Activated CD4-positive, alpha-beta T cell treated with anti-CD3 and anti-CD28 coated beads, Interleukin-2, amount 10 ng/mL, durations not matched to agents 24 days and 14 days (primary cell): Measurements from ENCODE around the gene PSPC1. TPM values are rescaled to one million over a fixed set of nuclear protein-coding genes. Genes with fewer than 3 reads are reported as not detected.
"Not testable (repeated sequence)": the region's sequence is repeated elsewhere in the genome, so short reads cannot be mapped to it uniquely, and the experiment has no call there.

Source experiments
- DNase-seq: peaks from one replicate; pipeline ENCODE4 v3.0.0; 2022
- H3K27ac Mint-ChIP-seq: one replicate; pipeline ENCODE4 v1.8.0; 2022; ENCODE audit warnings: mild to moderate bottlenecking, mixed read lengths
- H3K27me3 Mint-ChIP-seq: one replicate; pipeline ENCODE4 v1.8.0; 2022; ENCODE audit warnings: mixed read lengths
- H3K36me3 Mint-ChIP-seq: one replicate; pipeline ENCODE4 v1.8.0; 2022; ENCODE audit warnings: low read depth, mild to moderate bottlenecking, mixed read lengths
- H3K4me1 Mint-ChIP-seq: one replicate; pipeline ENCODE4 v1.8.0; 2021; ENCODE audit warnings: mixed read lengths
- H3K4me3 Mint-ChIP-seq: one replicate; pipeline ENCODE4 v1.8.0; 2022; ENCODE audit warnings: mild to moderate bottlenecking, moderate library complexity, mixed read lengths
- H3K9me3 Mint-ChIP-seq: one replicate; pipeline ENCODE4 v1.8.0; 2021; ENCODE audit warnings: mixed read lengths
- intact Hi-C: fragments of 100-400 bp; cut with micrococcal nuclease; formaldehyde crosslinking; loops from one replicate; pipeline ENCODE4 v1.15.1; 2023
- total RNA-seq: library from RNA; stranded (reverse); gene quantifications from 2 replicates; pipeline ENCODE4 v1.2.3, GENCODE V29; 2022

Gene PSPC1
- total RNA-seq, 1 donor from 2014 or later, result 71.8 TPM

DNA sequence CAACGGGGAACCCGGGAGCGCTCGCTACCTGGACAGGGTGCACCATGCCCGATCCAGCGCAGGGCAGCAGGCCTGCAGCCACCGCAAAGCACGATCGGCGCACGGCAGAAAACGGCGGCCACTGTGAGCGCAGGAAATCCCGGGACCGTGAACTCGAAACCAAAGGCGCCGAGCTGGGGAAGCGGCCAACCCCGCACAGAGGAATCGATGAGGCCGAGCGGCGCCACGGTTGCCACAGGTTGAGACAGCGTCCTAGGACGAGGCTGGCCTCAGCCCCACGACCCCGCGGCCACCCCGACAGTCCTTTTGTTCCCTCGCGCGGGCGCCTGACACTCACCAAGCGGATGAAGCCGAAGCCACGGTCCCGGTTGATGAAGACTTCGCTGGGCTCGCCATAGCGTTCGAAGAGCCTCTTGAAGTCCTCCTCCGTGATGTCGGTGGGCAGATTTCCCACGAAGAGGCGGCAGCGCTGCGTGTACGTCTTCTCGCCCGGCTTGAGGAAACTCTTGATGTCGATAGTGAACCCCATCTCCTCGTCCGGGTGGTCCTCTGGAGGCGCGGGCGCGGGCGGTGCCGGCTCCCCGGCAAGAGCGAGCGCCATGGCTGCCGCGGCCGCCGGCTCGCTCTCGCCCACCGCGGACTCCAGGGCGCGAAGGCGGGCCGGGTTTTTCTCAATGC, 557 bp downstream of the PSPC1 start:
- DNase-seq, result peak; percentile 91
- Mint-ChIP-seq H3K36me3 (peaks cover 12% of the 10 kb centered on the region), H3K9me3 (peaks cover 4% of the 10 kb centered on the region), H3K27ac (peak overlapping the region; percentile 99), H3K27me3 (peaks cover 2% of the 10 kb centered on the region), H3K4me1 (peaks cover 6% of the 10 kb centered on the region), H3K4me3 (peak overlapping the region; percentile 96)
- intact Hi-C loops, result loop anchor here (1.0 to 10.0 kb wide), 4 partner anchors 81 to 1123 kb away; partner anchors contain the start of genes MPHOSPH8, XPO4 and ZMYM5

DNA sequence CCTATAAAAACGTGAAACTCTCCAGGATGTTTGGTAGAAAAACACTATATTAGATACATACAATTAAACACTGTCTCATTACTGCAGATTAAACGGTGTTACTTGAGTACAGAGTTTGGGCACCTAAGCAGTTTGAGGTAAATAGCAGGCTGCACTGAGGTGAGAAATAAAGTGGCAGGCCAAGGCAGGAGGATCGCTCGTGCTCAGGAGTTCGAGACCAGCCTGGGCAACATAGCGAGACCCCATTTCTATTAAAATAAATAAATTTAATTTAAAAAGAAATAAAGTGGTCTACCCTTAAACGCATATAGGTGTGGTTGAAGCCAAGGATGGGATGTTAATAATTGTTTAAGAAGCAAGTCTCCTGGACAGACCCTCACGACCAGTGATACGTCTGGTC, 1.2 kb downstream of the PSPC1 start:
- H3K4me1 Mint-ChIP-seq, result peaks cover 6% of the 10 kb centered on the region
- H3K36me3 Mint-ChIP-seq, result peaks cover 12% of the 10 kb centered on the region
- intact Hi-C loops, result loop anchor here (10.0 kb wide), 1 partner anchor 1123 kb away; the partner anchor contains the start of gene XPO4
- H3K27ac Mint-ChIP-seq, result peak overlapping the region; percentile 99
- peak; percentile 61 for DNase-seq
- H3K4me3 Mint-ChIP-seq, result peak overlapping the region; percentile 96
- peaks cover 4% of the 10 kb centered on the region for H3K9me3 Mint-ChIP-seq
- peaks cover 2% of the 10 kb centered on the region for H3K27me3 Mint-ChIP-seq

DNA sequence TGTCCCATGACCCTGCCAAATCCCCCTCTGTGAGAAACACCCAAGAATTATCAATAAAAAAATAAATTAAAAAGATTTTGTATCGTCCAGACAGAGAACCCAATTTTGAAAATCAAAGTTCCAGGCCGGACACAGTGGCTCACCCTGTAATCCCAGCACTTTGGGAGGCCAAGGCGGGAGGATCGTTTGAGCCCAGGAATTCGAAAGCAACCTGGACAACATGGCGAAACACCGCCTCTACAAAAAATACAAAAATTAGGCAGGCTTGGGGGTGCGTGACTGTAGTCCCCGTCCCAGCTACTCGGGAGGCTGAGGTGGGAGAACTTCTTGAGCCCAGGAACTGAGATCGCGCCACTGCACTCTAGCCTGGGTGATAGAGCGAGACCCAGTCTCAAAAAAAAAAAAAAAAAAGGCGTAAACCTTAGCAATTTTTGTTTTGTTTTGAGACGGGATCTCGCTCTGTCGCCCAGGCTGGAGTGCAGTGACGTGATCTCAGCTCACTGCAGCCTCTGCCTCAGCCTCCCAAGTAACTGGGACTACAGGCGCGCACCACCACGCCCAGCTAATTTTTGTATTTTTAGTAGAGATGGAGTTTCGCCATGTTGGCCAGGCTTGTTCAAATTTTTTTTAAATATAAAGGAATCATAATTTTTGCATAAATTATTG, 1.9 kb downstream of the PSPC1 start:
- intact Hi-C loops, result loop anchor here (10.0 kb wide), 1 partner anchor 1124 kb away; the partner anchor contains the start of gene XPO4
- H3K4me1 Mint-ChIP-seq, H3K27ac Mint-ChIP-seq: not testable (repeated sequence)

DNA sequence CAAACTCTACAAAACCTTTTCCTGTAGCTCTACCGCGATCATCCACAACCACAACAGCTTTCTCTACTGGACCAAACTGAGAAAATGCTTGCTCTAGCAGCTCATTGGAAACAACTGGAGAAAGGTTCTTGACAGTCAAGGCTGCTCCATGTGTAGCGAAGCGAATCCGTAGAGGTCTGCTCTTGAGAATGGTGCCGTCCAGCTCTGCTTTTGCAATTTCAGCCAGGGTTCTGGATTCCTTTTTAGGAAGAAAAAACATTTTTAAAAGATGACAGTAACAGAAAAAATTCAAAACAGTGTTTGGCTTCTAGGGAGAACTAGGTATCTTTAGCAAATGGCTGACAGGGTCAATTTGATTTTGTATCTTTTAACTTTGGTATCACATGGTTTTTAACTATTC, 10.4 kb downstream of the PSPC1 start:
- H3K4me1 Mint-ChIP-seq, result peaks cover 29% of the 10 kb centered on the region
- no peaks in the 10 kb centered on the region for H3K9me3 Mint-ChIP-seq
- peaks cover 45% of the 10 kb centered on the region for H3K36me3 Mint-ChIP-seq
- H3K27ac Mint-ChIP-seq, result no peak overlapping the region
- H3K27me3 Mint-ChIP-seq, result no peaks in the 10 kb centered on the region
- no peak overlapping the region for H3K4me3 Mint-ChIP-seq
- intact Hi-C loops, result no loop called here
- no peak for DNase-seq

More for the DNA sequence above, 1.9 kb downstream of the PSPC1 start:
- Mint-ChIP-seq H3K4me3 (peak overlapping the region; percentile 96), H3K36me3 (peaks cover 15% of the 10 kb centered on the region)
- H3K9me3 Mint-ChIP-seq, H3K27me3 Mint-ChIP-seq: not testable (repeated sequence)
- DNase-seq, result peak; percentile 59

DNA sequence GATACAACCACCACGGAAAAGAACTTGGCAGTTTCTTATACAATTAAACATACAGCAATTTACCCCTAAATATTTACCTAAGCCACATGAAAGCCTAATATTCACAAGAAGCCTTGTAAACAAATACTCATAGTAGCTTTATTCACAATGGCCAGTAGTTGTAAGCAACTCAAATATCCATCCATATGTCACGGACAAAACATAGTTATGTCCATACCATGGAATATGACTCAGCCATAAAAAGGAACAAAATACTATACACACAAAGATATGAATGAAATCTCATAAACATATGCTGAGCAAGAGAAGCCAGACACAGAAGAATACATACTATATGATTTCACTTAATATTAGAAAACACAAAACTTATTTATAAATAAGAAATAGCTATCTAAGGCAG, 12.9 kb downstream of the PSPC1 start:
- H3K36me3 Mint-ChIP-seq, result peaks cover 47% of the 10 kb centered on the region
- H3K27ac Mint-ChIP-seq, result no peak overlapping the region

DNA sequence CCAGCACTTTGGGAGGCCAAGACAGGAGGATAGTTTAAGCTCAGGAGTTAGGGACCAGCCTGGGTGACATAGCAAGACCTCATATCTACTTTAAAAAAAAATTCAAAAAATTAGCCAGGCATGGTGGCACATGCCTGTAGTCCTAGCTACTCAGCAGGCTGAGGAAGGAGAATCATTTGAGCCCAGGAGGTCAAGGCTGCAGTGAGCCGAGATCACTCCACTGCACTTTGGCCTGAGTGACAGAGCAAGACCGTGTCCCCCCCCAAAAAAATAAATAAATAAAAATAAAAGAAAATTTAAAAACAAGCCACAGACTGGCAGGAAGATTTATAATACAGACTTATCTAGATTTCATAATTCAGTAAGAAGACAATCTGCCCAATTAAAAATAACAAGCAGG, 14.8 kb downstream of the PSPC1 start:
- H3K4me1 Mint-ChIP-seq, result peaks cover 28% of the 10 kb centered on the region
- peaks cover 50% of the 10 kb centered on the region for H3K36me3 Mint-ChIP-seq
- H3K27ac Mint-ChIP-seq, result no peak overlapping the region
- H3K4me3 Mint-ChIP-seq, result no peak overlapping the region
- no peak for DNase-seq
- H3K9me3 Mint-ChIP-seq, result no peaks in the 10 kb centered on the region
- intact Hi-C loops, result no loop called here
- no peaks in the 10 kb centered on the region for H3K27me3 Mint-ChIP-seq

More for the DNA sequence above, 12.9 kb downstream of the PSPC1 start:
- intact Hi-C loops, result no loop called here
- Mint-ChIP-seq H3K4me1 (peaks cover 24% of the 10 kb centered on the region), H3K27me3 (no peaks in the 10 kb centered on the region), H3K9me3 (no peaks in the 10 kb centered on the region), H3K4me3 (no peak overlapping the region)
- no peak for DNase-seq

DNA sequence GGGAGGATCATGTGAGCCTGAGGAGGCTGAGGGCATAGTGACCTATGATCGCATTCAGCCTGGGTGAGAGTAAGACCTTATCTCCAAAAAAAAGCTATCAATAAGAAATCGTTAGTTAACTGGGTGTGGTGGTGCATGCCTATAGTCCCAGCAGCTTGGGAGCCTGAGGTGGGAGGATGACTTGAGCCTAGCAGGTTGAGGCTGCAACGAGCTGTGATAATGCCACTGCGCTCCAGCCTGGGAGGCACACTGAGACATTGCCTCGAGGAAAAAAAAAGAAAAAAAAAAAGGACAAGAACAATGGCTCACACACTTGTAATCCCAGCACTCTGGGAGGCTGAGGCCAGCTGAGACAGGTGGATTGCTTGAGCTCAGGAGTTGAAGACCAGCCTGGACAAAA, 16.2 kb downstream of the PSPC1 start:
- H3K4me1 Mint-ChIP-seq, result peaks cover 35% of the 10 kb centered on the region
- intact Hi-C loops, result no loop called here

DNA sequence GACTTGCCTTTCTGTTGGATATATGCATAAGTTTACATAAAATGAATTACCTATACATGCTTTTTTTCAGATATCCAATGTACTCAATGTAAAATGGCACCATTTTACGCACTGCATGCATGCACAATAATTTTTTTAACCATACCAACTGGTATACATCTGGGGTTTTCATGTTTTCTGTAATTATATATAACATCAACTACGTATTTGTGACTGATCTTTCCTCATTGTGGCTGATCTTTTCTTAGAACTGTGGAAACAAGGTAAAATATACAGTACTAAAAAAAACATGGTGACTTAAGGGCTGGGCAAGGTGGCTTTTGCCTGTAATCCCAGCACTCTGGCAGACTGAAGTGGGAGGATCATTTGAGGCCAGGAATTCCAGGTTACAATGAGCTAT, 18.5 kb downstream of the PSPC1 start:
- H3K4me1 Mint-ChIP-seq, result peaks cover 37% of the 10 kb centered on the region
- H3K36me3 Mint-ChIP-seq, result peaks cover 54% of the 10 kb centered on the region
- no peak for DNase-seq
- intact Hi-C loops, result no loop called here
- no peaks in the 10 kb centered on the region for H3K9me3 Mint-ChIP-seq
- H3K27me3 Mint-ChIP-seq, result no peaks in the 10 kb centered on the region
- no peak overlapping the region for H3K4me3 Mint-ChIP-seq
- H3K27ac Mint-ChIP-seq, result peak overlapping the region; percentile 37

More for the DNA sequence above, 16.2 kb downstream of the PSPC1 start:
- no peaks in the 10 kb centered on the region for H3K9me3 Mint-ChIP-seq
- no peak overlapping the region for H3K4me3 Mint-ChIP-seq
- DNase-seq, result no peak
- peaks cover 50% of the 10 kb centered on the region for H3K36me3 Mint-ChIP-seq
- H3K27me3 Mint-ChIP-seq, result no peaks in the 10 kb centered on the region
- no peak overlapping the region for H3K27ac Mint-ChIP-seq

DNA sequence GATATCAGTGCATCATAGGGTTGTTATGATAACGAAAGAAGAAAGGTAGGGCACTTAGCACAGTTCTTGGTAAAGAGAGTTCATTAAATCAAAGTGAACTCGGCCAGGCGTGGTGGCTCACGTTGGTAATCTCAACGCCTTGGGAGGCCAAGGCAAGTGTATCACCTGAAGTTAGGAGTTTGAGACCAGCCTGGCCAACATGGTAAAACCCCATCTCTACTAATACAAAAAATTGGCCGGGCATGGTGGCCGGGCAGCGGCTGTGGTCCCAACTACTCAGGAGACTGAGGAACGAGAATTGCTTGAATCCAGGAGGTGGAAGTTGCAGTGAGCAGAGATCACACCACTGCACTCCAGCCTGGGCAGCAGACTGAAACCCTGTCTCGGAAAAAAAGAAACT, 19.1 kb downstream of the PSPC1 start:
- H3K4me3 Mint-ChIP-seq, result peak overlapping the region; percentile 23
- intact Hi-C loops, result no loop called here
- no peak for DNase-seq
- H3K27me3 Mint-ChIP-seq, result no peaks in the 10 kb centered on the region
- peak overlapping the region; percentile 54 for H3K27ac Mint-ChIP-seq
- H3K4me1 Mint-ChIP-seq, result peaks cover 38% of the 10 kb centered on the region
- H3K36me3 Mint-ChIP-seq, result peaks cover 57% of the 10 kb centered on the region
- no peaks in the 10 kb centered on the region for H3K9me3 Mint-ChIP-seq

DNA sequence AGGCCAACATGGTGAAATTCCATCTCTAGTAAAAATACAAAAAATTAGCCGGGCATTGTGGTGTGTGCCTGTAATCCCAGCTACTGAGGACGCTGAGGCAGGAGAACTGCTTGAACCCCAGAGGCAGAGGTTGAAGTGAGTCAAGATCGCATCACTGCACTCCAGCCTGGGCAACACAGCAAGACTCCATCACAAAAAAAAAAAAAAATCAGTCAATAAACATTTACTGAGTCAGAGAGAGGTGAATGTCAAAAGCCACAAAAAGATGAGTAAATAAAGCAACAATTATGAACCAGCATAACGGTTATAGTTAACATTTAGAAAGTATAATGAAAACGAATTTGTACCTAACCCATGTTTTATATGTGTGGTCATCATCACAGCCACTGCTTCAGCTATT, 23.1 kb downstream of the PSPC1 start:
- intact Hi-C loops, result no loop called here
- Mint-ChIP-seq H3K4me1 (peaks cover 32% of the 10 kb centered on the region), H3K9me3 (no peaks in the 10 kb centered on the region), H3K27ac (no peak overlapping the region), H3K27me3 (no peaks in the 10 kb centered on the region), H3K36me3 (peaks cover 61% of the 10 kb centered on the region), H3K4me3 (no peak overlapping the region)
- no peak for DNase-seq

DNA sequence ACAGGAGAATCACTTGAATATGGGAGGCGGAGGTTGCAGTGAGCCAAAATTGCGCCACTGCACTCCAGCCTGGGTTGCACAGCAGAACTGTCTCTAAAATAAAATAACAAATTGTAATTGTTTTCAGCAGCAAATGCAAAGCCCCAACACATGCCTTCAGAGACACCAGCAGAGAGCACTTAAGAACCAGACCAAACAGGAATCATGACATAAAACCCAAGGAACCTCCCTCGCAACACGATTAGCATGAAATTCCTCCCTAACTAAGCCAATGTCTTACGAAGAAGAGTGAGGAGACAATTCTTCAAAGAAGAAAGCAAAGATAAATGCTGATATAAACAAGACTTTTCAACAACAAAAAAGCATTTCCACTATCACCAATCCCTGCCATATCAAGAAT, 40.1 kb downstream of the PSPC1 start:
- no peak overlapping the region for H3K4me3 Mint-ChIP-seq
- H3K9me3 Mint-ChIP-seq, result no peaks in the 10 kb centered on the region
- DNase-seq, result no peak
- peaks cover 7% of the 10 kb centered on the region for H3K4me1 Mint-ChIP-seq
- H3K36me3 Mint-ChIP-seq, result peaks cover 36% of the 10 kb centered on the region
- no peaks in the 10 kb centered on the region for H3K27me3 Mint-ChIP-seq
- intact Hi-C loops, result no loop called here
- no peak overlapping the region for H3K27ac Mint-ChIP-seq

DNA sequence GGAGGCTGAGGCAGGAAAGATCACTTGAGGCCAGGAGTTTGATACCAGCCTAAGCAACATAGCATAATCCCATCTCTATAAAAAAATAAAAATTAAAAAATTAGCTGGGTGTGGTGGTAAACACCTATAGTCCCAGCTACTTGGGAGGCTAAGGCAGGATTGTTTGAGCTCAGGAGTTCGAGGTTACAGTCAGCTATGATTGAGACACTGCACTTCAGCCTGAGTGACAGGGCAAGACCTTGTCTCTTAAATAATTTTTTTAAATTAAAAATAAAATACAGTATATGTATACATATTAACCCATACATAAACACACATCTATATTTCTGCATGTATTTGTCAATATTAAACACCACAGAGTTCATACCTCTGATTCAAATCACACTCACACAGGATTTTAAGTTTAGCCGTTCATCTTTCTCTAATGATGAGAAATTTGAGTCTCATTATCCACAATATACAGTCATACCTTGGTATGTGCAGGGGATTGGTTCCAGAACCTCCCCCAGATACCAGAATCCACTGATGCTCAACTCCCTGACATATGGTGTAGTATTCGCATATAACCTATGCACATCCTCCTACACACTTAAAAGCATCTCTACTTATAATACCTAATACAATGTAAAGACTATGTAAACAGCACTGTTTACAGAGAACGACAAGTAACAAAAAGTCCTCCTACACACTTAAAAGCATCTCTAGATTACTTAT, 44.7 kb downstream of the PSPC1 start:
- Mint-ChIP-seq H3K9me3 (no peaks in the 10 kb centered on the region), H3K4me3 (no peak overlapping the region), H3K36me3 (peaks cover 46% of the 10 kb centered on the region), H3K27me3 (no peaks in the 10 kb centered on the region), H3K4me1 (peaks cover 11% of the 10 kb centered on the region), H3K27ac (no peak overlapping the region)
- no peak for DNase-seq
- intact Hi-C loops, result no loop called here

DNA sequence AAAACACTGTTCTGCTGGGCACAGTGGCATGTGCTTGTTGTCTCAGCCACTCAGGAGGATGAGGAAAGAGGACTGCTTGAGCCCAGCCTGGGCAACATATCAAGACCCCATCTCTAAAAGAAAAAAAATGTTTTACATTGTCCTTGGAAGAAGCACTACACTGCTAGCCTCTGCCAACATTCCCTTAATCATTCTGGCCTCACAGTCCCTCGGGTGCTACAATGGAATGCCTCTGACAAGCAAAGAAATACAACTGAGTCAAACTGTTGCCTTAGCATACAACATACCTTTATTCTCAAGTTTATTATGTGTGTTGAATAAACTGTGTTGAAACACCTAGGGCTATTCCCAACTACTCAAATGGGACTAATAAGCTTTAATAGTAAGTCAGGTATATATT, 56.1 kb downstream of the PSPC1 start:
- H3K27me3 Mint-ChIP-seq, result no peaks in the 10 kb centered on the region
- no peaks in the 10 kb centered on the region for H3K9me3 Mint-ChIP-seq
- DNase-seq, result no peak
- no peak overlapping the region for H3K4me3 Mint-ChIP-seq
- peaks cover 39% of the 10 kb centered on the region for H3K36me3 Mint-ChIP-seq
- intact Hi-C loops, result no loop called here
- no peak overlapping the region for H3K27ac Mint-ChIP-seq
- H3K4me1 Mint-ChIP-seq, result peaks cover 10% of the 10 kb centered on the region

DNA sequence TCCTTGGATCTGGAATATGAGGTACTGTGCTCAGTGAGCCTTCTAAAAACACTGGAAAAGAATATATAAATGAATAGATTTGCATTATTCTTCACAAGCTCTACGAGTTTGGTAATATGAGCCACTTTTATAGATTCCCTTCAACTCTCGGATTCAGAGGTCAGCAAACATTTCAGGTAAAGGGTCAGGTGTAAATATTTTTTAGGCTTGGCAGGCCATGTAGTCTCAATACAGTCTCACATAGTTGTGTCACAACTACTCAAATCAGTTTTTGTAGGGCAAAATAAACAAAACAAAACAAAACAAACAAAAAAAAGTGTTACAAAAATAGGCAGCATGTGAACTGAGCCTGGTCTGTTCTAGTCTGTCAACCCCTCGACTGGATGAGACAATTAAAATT, 57.4 kb downstream of the PSPC1 start:
- no peak for DNase-seq
- no peaks in the 10 kb centered on the region for H3K27me3 Mint-ChIP-seq
- no peak overlapping the region for H3K27ac Mint-ChIP-seq
- H3K36me3 Mint-ChIP-seq, result peaks cover 35% of the 10 kb centered on the region
- peaks cover 11% of the 10 kb centered on the region for H3K4me1 Mint-ChIP-seq
- no peaks in the 10 kb centered on the region for H3K9me3 Mint-ChIP-seq
- H3K4me3 Mint-ChIP-seq, result no peak overlapping the region
- intact Hi-C loops, result no loop called here
